CD4-positive, alpha-beta T cell treated with Interferon alpha-2 for 1 hour (primary cell): Measurements from ENCODE around the gene FAM76A.
"Not testable (repeated sequence)": the region's sequence is repeated elsewhere in the genome, so short reads cannot be mapped to it uniquely, and the experiment has no call there.

Source experiments
- DNase-seq, 2 donors: peaks; one replicate each; pipeline ENCODE4 v3.0.0-alpha.2; 2020 to 2022

FAM76A gene

GRCh38 chr1:27782950-27783349, 57.2 kb downstream of the FAM76A start:
- no peak for DNase-seq

- no peak for DNase-seq
Measured at GRCh38 chr1:27784700-27785099, 58.9 kb downstream of the FAM76A start.

- DNase-seq: no peak
Measured at GRCh38 chr1:27785781-27786455, 60.2 kb downstream of the FAM76A start.

- no peak for DNase-seq
Measured at GRCh38 chr1:27787895-27788294, 62.1 kb downstream of the FAM76A start.

- no peak for DNase-seq
Measured at GRCh38 chr1:27789540-27790041, 63.8 kb downstream of the FAM76A start.

DNA sequence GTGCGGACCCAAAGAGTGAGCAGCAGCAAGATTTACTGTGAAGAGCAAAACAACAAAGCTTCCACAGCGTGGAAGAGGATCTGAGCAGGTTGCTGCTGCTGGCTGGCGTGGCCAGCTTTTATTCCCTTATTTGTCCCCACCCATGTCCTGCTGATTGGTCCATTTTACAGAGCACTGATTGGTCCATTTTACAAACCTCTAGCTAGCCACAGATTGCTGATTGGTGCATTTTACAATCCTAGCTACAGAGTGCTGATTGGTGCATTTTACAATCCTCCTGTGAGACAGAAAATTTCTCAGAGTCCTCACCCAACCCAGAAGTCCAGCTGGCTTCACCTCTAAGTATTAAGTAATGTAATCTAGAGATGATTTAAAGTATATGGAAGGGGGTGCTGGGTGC, 64.5 kb downstream of the FAM76A start:
- DNase-seq: not testable (repeated sequence)

- no peak for DNase-seq
Measured at GRCh38 chr1:27795601-27796000, 69.8 kb downstream of the FAM76A start.

GRCh38 chr1:27804791-27805190, 79.0 kb downstream of the FAM76A start:
- DNase-seq: no peak

- DNase-seq: no peak
Measured at GRCh38 chr1:27806758-27807157, 81.0 kb downstream of the FAM76A start.

- no peak for DNase-seq
Measured at GRCh38 chr1:27807385-27807784, 81.6 kb downstream of the FAM76A start.

GRCh38 chr1:27808131-27808530, 82.4 kb downstream of the FAM76A start:
- DNase-seq: not testable (repeated sequence)

GRCh38 chr1:27809883-27810282, 84.1 kb downstream of the FAM76A start:
- no peak for DNase-seq

- DNase-seq: no peak
Measured at GRCh38 chr1:27811741-27812500, 86.2 kb downstream of the FAM76A start.
